ENCODE data around the gene ARHGAP6.

DNA sequence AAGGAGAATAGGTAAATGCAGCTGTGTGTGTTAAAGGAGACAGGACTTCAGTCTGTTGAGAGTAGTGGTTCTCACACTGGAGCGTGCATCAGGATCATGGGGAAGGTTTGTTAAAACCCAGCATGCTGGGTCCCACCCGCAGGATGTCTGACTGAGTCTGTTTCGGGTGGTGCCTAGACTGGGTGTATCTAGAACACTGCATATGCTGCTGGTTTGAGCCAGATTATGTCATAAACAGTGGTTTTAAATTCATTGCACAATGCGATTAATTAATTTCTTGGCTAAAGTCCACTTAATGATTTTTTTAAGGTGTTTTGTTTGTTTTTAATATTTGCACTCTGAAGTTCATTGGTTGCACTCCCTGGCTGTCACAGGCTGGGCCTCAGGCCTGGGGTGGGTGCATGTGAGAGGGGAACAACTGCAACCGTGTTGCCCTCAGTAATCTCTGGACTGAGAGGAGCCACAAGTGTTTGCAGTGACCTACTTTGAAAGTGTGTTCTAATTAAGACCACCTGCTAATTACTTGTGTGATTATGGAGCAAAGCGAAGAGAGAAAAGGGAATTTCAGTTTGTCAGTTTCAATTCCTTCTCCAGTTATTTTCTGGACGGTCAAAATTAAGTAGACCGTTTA lies 546.3 kb downstream of the ARHGAP6 start:
- TF ChIP-seq RFX7 (CRISPR knock-in tag; IDR thresholded peaks at IDR 0.05) (no peak), TEAD4 (IDR thresholded peaks at IDR 0.05; ENCODE audit: low read length) (no peak), TEAD4 (CRISPR knock-in tag; IDR thresholded peaks at IDR 0.05; ENCODE audit: borderline replicate concordance) (no peak)
